K562 (cell line): ENCODE measurements around the gene DGCR6L.
"Not testable (repeated sequence)": the region's sequence is repeated elsewhere in the genome, so short reads cannot be mapped to it uniquely, and the experiment has no call there.

Experiments used
- SRSF9 ChIP-seq: fragments of 200-400 bp; formaldehyde crosslinking; IDR thresholded peaks from 2 replicates; pipeline ENCODE4 v1.6.1; 2017; ENCODE audit warnings: low read depth, low read length, borderline replicate concordance
- ZBTB11 ChIP-seq, 3 experiments: fragments of 200-800 bp in 1 of 3; fragments of 250-450 bp in 1 of 3; fragments of 450-650 bp in 1 of 3; sonication (Bioruptor Pico) in 1 of 3; sonication (Bioruptor generic) in 1 of 3; formaldehyde crosslinking in 1 of 3; IDR thresholded peaks; 2 replicates each; pipeline versions ENCODE4 v1.6.1 to v1.8.0; 2016 to 2022; ENCODE audit warnings: mild to moderate bottlenecking in 2 of 3, missing genetic modification characterization in 2 of 3, missing compliant biosample characterization in 1 of 3, moderate library complexity in 1 of 3

GRCh38 chr22:20325996-20326395, 6.1 kb upstream of the DGCR6L start:
- TF ChIP-seq ZBTB11 (CRISPR knock-in tag; IDR thresholded peaks at IDR 0.05); SRSF9: not testable (repeated sequence)
